GM18951 (cell line): ENCODE measurements around the gene DHRS9.

Source experiments
- POLR2A ChIP-seq: IDR thresholded peaks from 4 replicates; pipeline ENCODE4 v1.6.1; 2011; ENCODE audit warnings: mild to moderate bottlenecking; ENCODE audit not compliant: insufficient read length, insufficient read depth; ENCODE audit errors: extremely low read depth
- in situ Hi-C: fragments of 300-500 bp; cut with MboI; formaldehyde crosslinking; loops from one replicate; pipeline ENCODE4 v1.12.0; 2022; ENCODE audit warnings: low sequenced_read_pairs, mixed read lengths, inconsistent platforms; ENCODE audit not compliant: unreplicated experiment

DHRS9 gene

GRCh38 chr2:169094676-169095075 is 25.3 kb downstream of the DHRS9 start:
- no peak for TF ChIP-seq POLR2A
- in situ Hi-C loops, result no loop called here

- TF ChIP-seq POLR2A, result no peak
- in situ Hi-C loops, result no loop called here
These were observed 26.3 kb downstream of the DHRS9 start for GRCh38 chr2:169095621-169096105.

GRCh38 chr2:169104848-169105247 is 35.5 kb downstream of the DHRS9 start:
- no peak for TF ChIP-seq POLR2A
- in situ Hi-C loops, result loop anchor here (25.0 kb wide), 1 partner anchor 143 kb away; no protein-coding TSS in a partner anchor

GRCh38 chr2:169105476-169105875 is 36.1 kb downstream of the DHRS9 start:
- in situ Hi-C loops, result loop anchor here (25.0 kb wide), 1 partner anchor 143 kb away; no protein-coding TSS in a partner anchor
- TF ChIP-seq POLR2A, result no peak

GRCh38 chr2:169106134-169106533 is 36.8 kb downstream of the DHRS9 start:
- in situ Hi-C loops, result loop anchor here (25.0 kb wide), 1 partner anchor 144 kb away; no protein-coding TSS in a partner anchor
- no peak for TF ChIP-seq POLR2A

GRCh38 chr2:169106563-169107545 is 37.5 kb downstream of the DHRS9 start:
- in situ Hi-C loops, result loop anchor here (25.0 kb wide), 1 partner anchor 145 kb away; no protein-coding TSS in a partner anchor
- TF ChIP-seq POLR2A, result no peak

GRCh38 chr2:169107645-169108044 is 38.3 kb downstream of the DHRS9 start:
- in situ Hi-C loops, result loop anchor here (25.0 kb wide), 1 partner anchor 145 kb away; no protein-coding TSS in a partner anchor
- TF ChIP-seq POLR2A, result no peak

GRCh38 chr2:169108099-169108884 is 38.9 kb downstream of the DHRS9 start:
- no peak for TF ChIP-seq POLR2A
- in situ Hi-C loops, result loop anchor here (25.0 kb wide), 1 partner anchor 146 kb away; no protein-coding TSS in a partner anchor

GRCh38 chr2:169109502-169110409 is 40.4 kb downstream of the DHRS9 start:
- no peak for TF ChIP-seq POLR2A

GRCh38 chr2:169110419-169110818 is 41.1 kb downstream of the DHRS9 start:
- TF ChIP-seq POLR2A, result no peak
- in situ Hi-C loops, result loop anchor here (25.0 kb wide), 1 partner anchor 148 kb away; no protein-coding TSS in a partner anchor

More at GRCh38 chr2:169109502-169110409, 40.4 kb downstream of the DHRS9 start:
- in situ Hi-C loops, result loop anchor here (25.0 kb wide), 1 partner anchor 147 kb away; no protein-coding TSS in a partner anchor

GRCh38 chr2:169110916-169111315 is 41.6 kb downstream of the DHRS9 start:
- in situ Hi-C loops, result loop anchor here (25.0 kb wide), 1 partner anchor 149 kb away; no protein-coding TSS in a partner anchor
- no peak for TF ChIP-seq POLR2A

GRCh38 chr2:169112841-169113240 is 43.5 kb downstream of the DHRS9 start:
- TF ChIP-seq POLR2A, result no peak
- in situ Hi-C loops, result loop anchor here (25.0 kb wide), 1 partner anchor 151 kb away; no protein-coding TSS in a partner anchor
